GM23338 (cell line): ENCODE data around the gene USP20.

Source experiments
- CREB1 ChIP-seq: fragments of 250-450 bp; sonication (Bioruptor Pico); IDR thresholded peaks from 2 replicates; pipeline ENCODE4 v1.5.0; 2020; ENCODE audit warnings: low read depth, mild to moderate bottlenecking, moderate library complexity
- ETS1 ChIP-seq: IDR thresholded peaks from 2 replicates; pipeline ENCODE4 v1.6.1; 2016; ENCODE audit warnings: antibody characterized with exemption
- EZH2 ChIP-seq: fragments of 200-600 bp; sonication (generic); IDR thresholded peaks from one replicate; pipeline ENCODE4 v1.8.0; 2017; ENCODE audit warnings: antibody characterized with exemption, mild to moderate bottlenecking, low read depth; ENCODE audit not compliant: unreplicated experiment
- EZH2phosphoT487 ChIP-seq: fragments of 200-600 bp; sonication (generic); IDR thresholded peaks from one replicate; pipeline ENCODE4 v1.8.1; 2018; ENCODE audit warnings: antibody characterized with exemption; ENCODE audit not compliant: unreplicated experiment
- JUNB ChIP-seq: IDR thresholded peaks from one replicate; pipeline ENCODE4 v1.6.1; 2016; ENCODE audit warnings: antibody characterized with exemption; ENCODE audit not compliant: unreplicated experiment
- POLR2AphosphoS5 ChIP-seq: IDR thresholded peaks from 2 replicates; pipeline ENCODE4 v1.6.1; 2016; ENCODE audit warnings: antibody characterized with exemption, low read depth
- REST ChIP-seq: IDR thresholded peaks from one replicate; pipeline ENCODE4 v1.6.1; 2018; ENCODE audit warnings: antibody characterized with exemption; ENCODE audit not compliant: unreplicated experiment
- STAT1 ChIP-seq: IDR thresholded peaks from one replicate; pipeline ENCODE4 v1.6.1; 2016; ENCODE audit warnings: antibody characterized with exemption; ENCODE audit not compliant: unreplicated experiment
- ZNF114 ChIP-seq: fragments of 250-450 bp; sonication (Bioruptor Pico); IDR thresholded peaks from 2 replicates; pipeline ENCODE4 v1.5.0; 2020; ENCODE audit warnings: mild to moderate bottlenecking, moderate library complexity
- ZNF331 ChIP-seq: fragments of 250-450 bp; sonication (Bioruptor Pico); IDR thresholded peaks from 2 replicates; pipeline ENCODE4 v1.5.0; 2020; ENCODE audit warnings: low read depth, mild to moderate bottlenecking, moderate library complexity
- TF ChIP-seq, protein P1 (sequence below), 2 experiments: fragments of 200-600 bp in 1 of 2; sonication (generic) in 1 of 2; conservative IDR thresholded peaks; 2 replicates each; pipeline versions ENCODE4 v1.5.1 to v1.6.1; 2016 to 2017; ENCODE audit warnings: antibody characterized with exemption in 2 of 2, low read depth in 2 of 2, mild to moderate bottlenecking in 2 of 2, moderate library complexity in 1 of 2
- TF ChIP-seq, protein P2 (sequence below): fragments of 250-450 bp; sonication (Bioruptor Pico); IDR thresholded peaks from 2 replicates; pipeline ENCODE4 v1.5.0; 2020; ENCODE audit warnings: mild to moderate bottlenecking, moderate library complexity

- TF ChIP-seq, protein P1, sequence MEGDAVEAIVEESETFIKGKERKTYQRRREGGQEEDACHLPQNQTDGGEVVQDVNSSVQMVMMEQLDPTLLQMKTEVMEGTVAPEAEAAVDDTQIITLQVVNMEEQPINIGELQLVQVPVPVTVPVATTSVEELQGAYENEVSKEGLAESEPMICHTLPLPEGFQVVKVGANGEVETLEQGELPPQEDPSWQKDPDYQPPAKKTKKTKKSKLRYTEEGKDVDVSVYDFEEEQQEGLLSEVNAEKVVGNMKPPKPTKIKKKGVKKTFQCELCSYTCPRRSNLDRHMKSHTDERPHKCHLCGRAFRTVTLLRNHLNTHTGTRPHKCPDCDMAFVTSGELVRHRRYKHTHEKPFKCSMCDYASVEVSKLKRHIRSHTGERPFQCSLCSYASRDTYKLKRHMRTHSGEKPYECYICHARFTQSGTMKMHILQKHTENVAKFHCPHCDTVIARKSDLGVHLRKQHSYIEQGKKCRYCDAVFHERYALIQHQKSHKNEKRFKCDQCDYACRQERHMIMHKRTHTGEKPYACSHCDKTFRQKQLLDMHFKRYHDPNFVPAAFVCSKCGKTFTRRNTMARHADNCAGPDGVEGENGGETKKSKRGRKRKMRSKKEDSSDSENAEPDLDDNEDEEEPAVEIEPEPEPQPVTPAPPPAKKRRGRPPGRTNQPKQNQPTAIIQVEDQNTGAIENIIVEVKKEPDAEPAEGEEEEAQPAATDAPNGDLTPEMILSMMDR (conservative IDR thresholded peaks at IDR 0.05; ENCODE audit: low read depth in 2 of 2), result no peak
- no peak for TF ChIP-seq POLR2AphosphoS5
- TF ChIP-seq ETS1, result no peak
- no peak for TF ChIP-seq EZH2
- TF ChIP-seq EZH2phosphoT487, result no peak
- TF ChIP-seq, protein P2, sequence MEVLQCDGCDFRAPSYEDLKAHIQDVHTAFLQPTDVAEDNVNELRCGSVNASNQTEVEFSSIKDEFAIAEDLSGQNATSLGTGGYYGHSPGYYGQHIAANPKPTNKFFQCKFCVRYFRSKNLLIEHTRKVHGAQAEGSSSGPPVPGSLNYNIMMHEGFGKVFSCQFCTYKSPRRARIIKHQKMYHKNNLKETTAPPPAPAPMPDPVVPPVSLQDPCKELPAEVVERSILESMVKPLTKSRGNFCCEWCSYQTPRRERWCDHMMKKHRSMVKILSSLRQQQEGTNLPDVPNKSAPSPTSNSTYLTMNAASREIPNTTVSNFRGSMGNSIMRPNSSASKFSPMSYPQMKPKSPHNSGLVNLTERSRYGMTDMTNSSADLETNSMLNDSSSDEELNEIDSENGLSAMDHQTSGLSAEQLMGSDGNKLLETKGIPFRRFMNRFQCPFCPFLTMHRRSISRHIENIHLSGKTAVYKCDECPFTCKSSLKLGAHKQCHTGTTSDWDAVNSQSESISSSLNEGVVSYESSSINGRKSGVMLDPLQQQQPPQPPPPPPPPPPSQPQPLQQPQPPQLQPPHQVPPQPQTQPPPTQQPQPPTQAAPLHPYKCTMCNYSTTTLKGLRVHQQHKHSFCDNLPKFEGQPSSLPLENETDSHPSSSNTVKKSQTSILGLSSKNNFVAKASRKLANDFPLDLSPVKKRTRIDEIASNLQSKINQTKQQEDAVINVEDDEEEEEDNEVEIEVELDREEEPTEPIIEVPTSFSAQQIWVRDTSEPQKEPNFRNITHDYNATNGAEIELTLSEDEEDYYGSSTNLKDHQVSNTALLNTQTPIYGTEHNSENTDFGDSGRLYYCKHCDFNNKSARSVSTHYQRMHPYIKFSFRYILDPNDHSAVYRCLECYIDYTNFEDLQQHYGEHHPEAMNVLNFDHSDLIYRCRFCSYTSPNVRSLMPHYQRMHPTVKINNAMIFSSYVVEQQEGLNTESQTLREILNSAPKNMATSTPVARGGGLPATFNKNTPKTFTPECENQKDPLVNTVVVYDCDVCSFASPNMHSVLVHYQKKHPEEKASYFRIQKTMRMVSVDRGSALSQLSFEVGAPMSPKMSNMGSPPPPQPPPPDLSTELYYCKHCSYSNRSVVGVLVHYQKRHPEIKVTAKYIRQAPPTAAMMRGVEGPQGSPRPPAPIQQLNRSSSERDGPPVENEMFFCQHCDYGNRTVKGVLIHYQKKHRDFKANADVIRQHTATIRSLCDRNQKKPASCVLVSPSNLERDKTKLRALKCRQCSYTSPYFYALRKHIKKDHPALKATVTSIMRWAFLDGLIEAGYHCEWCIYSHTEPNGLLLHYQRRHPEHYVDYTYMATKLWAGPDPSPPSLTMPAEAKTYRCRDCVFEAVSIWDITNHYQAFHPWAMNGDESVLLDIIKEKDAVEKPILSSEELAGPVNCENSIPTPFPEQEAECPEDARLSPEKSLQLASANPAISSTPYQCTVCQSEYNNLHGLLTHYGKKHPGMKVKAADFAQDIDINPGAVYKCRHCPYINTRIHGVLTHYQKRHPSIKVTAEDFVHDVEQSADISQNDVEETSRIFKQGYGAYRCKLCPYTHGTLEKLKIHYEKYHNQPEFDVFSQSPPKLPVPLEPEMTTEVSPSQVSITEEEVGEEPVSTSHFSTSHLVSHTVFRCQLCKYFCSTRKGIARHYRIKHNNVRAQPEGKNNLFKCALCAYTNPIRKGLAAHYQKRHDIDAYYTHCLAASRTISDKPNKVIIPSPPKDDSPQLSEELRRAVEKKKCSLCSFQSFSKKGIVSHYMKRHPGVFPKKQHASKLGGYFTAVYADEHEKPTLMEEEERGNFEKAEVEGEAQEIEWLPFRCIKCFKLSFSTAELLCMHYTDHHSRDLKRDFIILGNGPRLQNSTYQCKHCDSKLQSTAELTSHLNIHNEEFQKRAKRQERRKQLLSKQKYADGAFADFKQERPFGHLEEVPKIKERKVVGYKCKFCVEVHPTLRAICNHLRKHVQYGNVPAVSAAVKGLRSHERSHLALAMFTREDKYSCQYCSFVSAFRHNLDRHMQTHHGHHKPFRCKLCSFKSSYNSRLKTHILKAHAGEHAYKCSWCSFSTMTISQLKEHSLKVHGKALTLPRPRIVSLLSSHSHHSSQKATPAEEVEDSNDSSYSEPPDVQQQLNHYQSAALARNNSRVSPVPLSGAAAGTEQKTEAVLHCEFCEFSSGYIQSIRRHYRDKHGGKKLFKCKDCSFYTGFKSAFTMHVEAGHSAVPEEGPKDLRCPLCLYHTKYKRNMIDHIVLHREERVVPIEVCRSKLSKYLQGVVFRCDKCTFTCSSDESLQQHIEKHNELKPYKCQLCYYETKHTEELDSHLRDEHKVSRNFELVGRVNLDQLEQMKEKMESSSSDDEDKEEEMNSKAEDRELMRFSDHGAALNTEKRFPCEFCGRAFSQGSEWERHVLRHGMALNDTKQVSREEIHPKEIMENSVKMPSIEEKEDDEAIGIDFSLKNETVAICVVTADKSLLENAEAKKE (CRISPR knock-in tag), result no peak
- TF ChIP-seq ZNF114 (CRISPR knock-in tag), result no peak
- TF ChIP-seq CREB1 (CRISPR knock-in tag), result no peak
- no peak for TF ChIP-seq REST
- TF ChIP-seq ZNF331, result no peak
- TF ChIP-seq STAT1, result no peak
- TF ChIP-seq JUNB, result no peak
These were observed 14.6 kb downstream of the USP20 start for GRCh38 chr9:129849901-129850300.
